Neural cell (in vitro differentiated cells): ENCODE measurements around the gene DCAF16. TPM values are rescaled to one million over a fixed set of nuclear protein-coding genes. Genes with fewer than 3 reads are reported as not detected.

Experiments
- H2AFZ ChIP-seq: fragments of 200-600, 300-800 bp; sonication (generic), shearing (Covaris generic); 2 replicates; pipeline ENCODE4 v1.6.0; 2014; ENCODE audit warnings: low read depth, mild to moderate bottlenecking, antibody characterized with exemption, low read length, moderate library complexity
- H3F3A ChIP-seq: fragments of 200-600 bp; shearing (Covaris generic); 2 replicates; pipeline ENCODE4 v1.6.1; 2016; ENCODE audit warnings: mild to moderate bottlenecking, moderate library complexity, mixed read lengths, antibody characterized with exemption, low read length; ENCODE audit not compliant: insufficient read depth, poor library complexity, severe bottlenecking
- H3K27ac ChIP-seq: fragments of 200-600, 300-800 bp; sonication (generic), shearing (Covaris generic); 2 replicates; pipeline ENCODE4 v1.5.1; 2014; ENCODE audit warnings: mild to moderate bottlenecking, low read length, moderate library complexity
- H3K27me3 ChIP-seq: fragments of 300-800, 200-600 bp; sonication (generic), shearing (Covaris generic); 2 replicates; pipeline ENCODE4 v1.6.0; 2014; ENCODE audit warnings: mild to moderate bottlenecking, low read depth, low read length, moderate library complexity; ENCODE audit not compliant: insufficient read depth
- H3K36me3 ChIP-seq: fragments of 300-800, 200-600 bp; sonication (generic), shearing (Covaris generic); 2 replicates; pipeline ENCODE4 v1.5.1; 2014; ENCODE audit warnings: mild to moderate bottlenecking, antibody characterized with exemption, low read length, moderate library complexity; ENCODE audit not compliant: insufficient read depth
- H3K4me2 ChIP-seq: fragments of 300-800, 200-600 bp; sonication (generic), shearing (Covaris generic); 2 replicates; pipeline ENCODE4 v1.6.0; 2014; ENCODE audit warnings: mild to moderate bottlenecking, low read length
- H3K4me3 ChIP-seq: fragments of 300-800, 200-600 bp; sonication (generic), shearing (Covaris generic); 2 replicates; pipeline ENCODE4 v1.5.1; 2014; ENCODE audit warnings: mild to moderate bottlenecking, low read length, moderate library complexity
- H3K79me2 ChIP-seq: fragments of 200-600 bp; shearing (Covaris generic); replicated peaks from 2 replicates; pipeline ENCODE4 v1.6.0; 2014; ENCODE audit warnings: mild to moderate bottlenecking, low read length, moderate library complexity; ENCODE audit not compliant: insufficient read depth
- H3K9ac ChIP-seq: fragments of 300-800, 200-600 bp; sonication (generic), shearing (Covaris generic); 2 replicates; pipeline ENCODE4 v1.6.1; 2016; ENCODE audit warnings: mild to moderate bottlenecking, low read length, mixed read lengths
- H3K9me2 ChIP-seq: fragments of 200-600 bp; shearing (Covaris generic); 2 replicates; pipeline ENCODE4 v1.6.1; 2016; ENCODE audit warnings: mild to moderate bottlenecking, low read length, mixed read lengths; ENCODE audit not compliant: insufficient read depth
- H3K9me3 ChIP-seq: fragments of 200-600, 300-800 bp; sonication (generic), shearing (Covaris generic); 2 replicates; pipeline ENCODE4 v1.6.1; 2016; ENCODE audit warnings: mild to moderate bottlenecking, mixed run types, low read length, moderate library complexity, mixed read lengths
- H4K20me1 ChIP-seq: fragments of 200-600 bp; shearing (Covaris generic); 2 replicates; pipeline ENCODE4 v1.6.1; 2016; ENCODE audit warnings: mild to moderate bottlenecking, mixed run types; ENCODE audit not compliant: insufficient read depth
- CTCF ChIP-seq: fragments of 450-650 bp; IDR thresholded peaks from 2 replicates; pipeline ENCODE4 v1.5.1; 2014; ENCODE audit warnings: antibody characterized with exemption, mild to moderate bottlenecking, moderate library complexity; ENCODE audit not compliant: poor library complexity, severe bottlenecking
- EP300 ChIP-seq: fragments of 450-650 bp; conservative IDR thresholded peaks from 2 replicates; pipeline ENCODE4 v1.6.1; 2014; ENCODE audit warnings: antibody characterized with exemption, mild to moderate bottlenecking, moderate library complexity; ENCODE audit not compliant: poor library complexity, severe bottlenecking
- EZH2 ChIP-seq: fragments of 200-600, 300-800 bp; shearing (Covaris generic), sonication (generic); IDR thresholded peaks from 2 replicates; pipeline ENCODE4 v1.6.1; 2014; ENCODE audit warnings: antibody characterized with exemption, low read length, borderline replicate concordance, mild to moderate bottlenecking; ENCODE audit not compliant: insufficient read depth, poor library complexity, severe bottlenecking
- MXI1 ChIP-seq: fragments of 450-650 bp; conservative IDR thresholded peaks from 2 replicates; pipeline ENCODE4 v1.6.1; 2014; ENCODE audit warnings: antibody characterized with exemption, mild to moderate bottlenecking; ENCODE audit not compliant: poor library complexity, severe bottlenecking
- POLR2AphosphoS5 ChIP-seq: IDR thresholded peaks from 2 replicates; pipeline ENCODE4 v1.6.1; 2012
- RAD21 ChIP-seq: fragments of 450-650 bp; conservative IDR thresholded peaks from 2 replicates; pipeline ENCODE4 v1.6.1; 2014; ENCODE audit warnings: antibody characterized with exemption, mild to moderate bottlenecking, moderate library complexity
- REST ChIP-seq: IDR thresholded peaks from 2 replicates; pipeline ENCODE4 v1.6.1; 2012; ENCODE audit warnings: borderline replicate concordance
- SMC3 ChIP-seq: fragments of 450-650 bp; conservative IDR thresholded peaks from 2 replicates; pipeline ENCODE4 v1.6.1; 2014; ENCODE audit warnings: antibody characterized with exemption, mild to moderate bottlenecking, moderate library complexity; ENCODE audit not compliant: poor library complexity
- TAF1 ChIP-seq: IDR thresholded peaks from 2 replicates; pipeline ENCODE4 v1.6.1; 2012; ENCODE audit warnings: low read depth
- polyA minus RNA-seq: library from RNA; depleted of rRNA, polyadenylated mRNA; stranded (reverse); fragments of >200 nt; gene quantifications from 2 replicates; pipeline ENCODE4 v1.2.3, GENCODE V29; 2014
- polyA plus RNA-seq: library from polyadenylated mRNA; depleted of rRNA; stranded (reverse); fragments of >200 nt; gene quantifications from 2 replicates; pipeline ENCODE4 v1.2.3, GENCODE V29; 2014

DCAF16 gene
- polyA plus RNA-seq = 38.0 and 41.3 TPM in 2 replicates
- polyA minus RNA-seq = 56.7 and 68.4 TPM in 2 replicates

- peak within 1 kb of the TSS; percentile 75 for H2AFZ ChIP-seq
- H4K20me1 ChIP-seq = no peaks in the 10 kb centered on the region
These were observed at the start of gene DCAF16, which contains the start of gene NCAPG for GRCh38 chr4:17810260-17811077. TSS of gene DCAF16 (minus strand) at chr4:17810757. CDS start at chr4:17804141, 6,616 bp downstream. TSS of gene NCAPG (plus strand) at chr4:17810979. CDS start at chr4:17811078, 99 bp downstream.

More at GRCh38 chr4:17810260-17811077, at the start of gene DCAF16, which contains the start of gene NCAPG:
- no peaks in the 10 kb centered on the region for H3K9me2 ChIP-seq
- no peaks in the 10 kb centered on the region for H3K27me3 ChIP-seq
- peak within 1 kb of the TSS; percentile 94 for H3K9ac ChIP-seq
- peaks cover 4% of the 10 kb centered on the region for H3F3A ChIP-seq
- TF ChIP-seq CTCF = no peak
- TF ChIP-seq EZH2 = no peak
- TF ChIP-seq MXI1 = peak; percentile 96
- TF ChIP-seq EP300 = no peak
- TF ChIP-seq SMC3 = peak; percentile 56
- TF ChIP-seq REST = no peak
- TF ChIP-seq TAF1 = peak; percentile 89
- peak; percentile 20 for TF ChIP-seq RAD21
- peak; percentile 99 for TF ChIP-seq POLR2AphosphoS5
- H3K4me2 ChIP-seq = peak within 1 kb of the TSS; percentile 93
- H3K9me3 ChIP-seq = no peaks in the 10 kb centered on the region
- peaks cover 84% of the 10 kb centered on the region for H3K79me2 ChIP-seq
- H3K27ac ChIP-seq = peak within 1 kb of the TSS; percentile 91
- peak within 1 kb of the TSS; percentile 90 for H3K4me3 ChIP-seq
- H3K36me3 ChIP-seq = no peaks in the 10 kb centered on the region
